Measurements from ENCODE around the gene MCU. TPM values are rescaled to one million over a fixed set of nuclear protein-coding genes. Genes with fewer than 3 reads are reported as not detected.

Gene MCU
- total and polyA plus RNA-seq, 3 donors from 2014 or later = 15.0 to 20.0 (median 16.9) TPM

GRCh38 chr10:72928798-72929197, 236.9 kb downstream of the MCU start:
- H3K27ac ChIP-seq = no peak overlapping the region
- H3K4me1 ChIP-seq = no peaks in the 10 kb centered on the region
- intact Hi-C loops (cut with DNase I; ENCODE audit: low total_unique reads) = no loop called here
- DNase-seq = no peak
- WGBS, 2 donors = 94 to 95% methylated on average over 5 of the region's 5 CpGs
- no peaks in the 10 kb centered on the region for H3K36me3 ChIP-seq (ENCODE audit: low read depth, missing control alignments)
- no peak for TF ChIP-seq POLR2A (IDR thresholded peaks at IDR 0.05)
- TF ChIP-seq CTCF (IDR thresholded peaks at IDR 0.05) = no peak
- no peaks in the 10 kb centered on the region for H3K27me3 ChIP-seq
- no peaks in the 10 kb centered on the region for H3K9me3 ChIP-seq
- no peak overlapping the region for H3K4me3 ChIP-seq

DNA sequence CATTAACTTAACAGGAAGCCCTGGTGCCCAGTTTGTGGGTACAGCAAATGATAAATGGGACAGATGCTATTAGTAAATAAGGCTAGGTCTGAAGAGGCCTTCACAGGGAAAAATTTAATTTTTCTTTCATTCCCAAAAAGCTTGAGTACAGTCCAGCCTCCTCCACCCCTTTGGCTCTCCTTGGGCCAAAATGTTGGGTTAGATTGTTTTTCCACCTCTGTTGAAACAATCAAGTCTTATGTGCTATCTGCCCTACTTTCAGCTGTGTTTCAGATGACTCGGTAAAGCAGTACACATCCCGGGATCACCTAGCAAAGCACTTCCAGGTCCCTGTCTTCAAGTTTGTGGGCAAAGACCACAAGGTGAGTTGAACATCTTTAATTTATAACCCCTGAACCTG, 238.3 kb downstream of the MCU start:
- H3K27me3 ChIP-seq = no peaks in the 10 kb centered on the region
- no peak overlapping the region for H3K4me3 ChIP-seq
- H3K36me3 ChIP-seq (ENCODE audit: low read depth, missing control alignments) = no peaks in the 10 kb centered on the region
- TF ChIP-seq POLR2A (IDR thresholded peaks at IDR 0.05) (no peak), CTCF (IDR thresholded peaks at IDR 0.05) (no peak)
- H3K9me3 ChIP-seq = no peaks in the 10 kb centered on the region
- no peaks in the 10 kb centered on the region for H3K4me1 ChIP-seq
- 76 to 82% methylated on average over 2 of the region's 2 CpGs for WGBS, 2 donors
- intact Hi-C loops (cut with DNase I; ENCODE audit: low total_unique reads) = no loop called here
- DNase-seq = no peak
- H3K27ac ChIP-seq = no peak overlapping the region

DNA sequence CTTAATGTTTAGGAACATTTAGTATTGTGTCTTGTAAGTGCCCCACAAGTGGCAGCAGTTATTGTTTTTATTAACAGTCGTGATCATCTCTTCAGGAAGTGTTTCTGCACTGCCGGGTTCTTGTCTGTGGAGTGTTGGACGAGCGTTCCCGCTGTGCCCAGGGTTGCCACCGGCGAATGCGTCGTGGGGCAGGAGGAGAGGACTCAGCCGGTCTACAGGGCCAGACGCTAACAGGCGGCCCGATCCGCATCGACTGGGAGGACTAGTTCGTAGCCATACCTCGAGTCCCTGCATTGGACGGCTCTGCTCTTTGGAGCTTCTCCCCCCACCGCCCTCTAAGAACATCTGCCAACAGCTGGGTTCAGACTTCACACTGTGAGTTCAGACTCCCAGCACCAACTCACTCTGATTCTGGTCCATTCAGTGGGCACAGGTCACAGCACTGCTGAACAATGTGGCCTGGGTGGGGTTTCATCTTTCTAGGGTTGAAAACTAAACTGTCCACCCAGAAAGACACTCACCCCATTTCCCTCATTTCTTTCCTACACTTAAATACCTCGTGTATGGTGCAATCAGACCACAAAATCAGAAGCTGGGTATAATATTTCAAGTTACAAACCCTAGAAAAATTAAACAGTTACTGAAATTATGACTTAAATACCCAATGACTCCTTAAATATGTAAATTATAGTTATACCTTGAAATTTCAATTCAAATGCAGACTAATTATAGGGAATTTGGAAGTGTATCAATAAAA, 240.5 kb downstream of the MCU start:
- Histone ChIP-seq H3K27me3 (no peaks in the 10 kb centered on the region), H3K36me3 (ENCODE audit: low read depth, missing control alignments) (no peaks in the 10 kb centered on the region), H3K4me3 (no peak overlapping the region), H3K4me1 (no peaks in the 10 kb centered on the region), H3K9me3 (no peaks in the 10 kb centered on the region), H3K27ac (no peak overlapping the region)
- no peak for DNase-seq
- WGBS, 2 donors = 91 to 95% methylated on average over 19 to 20 of the region's 20 CpGs
- intact Hi-C loops (cut with DNase I; ENCODE audit: low total_unique reads) = no loop called here
- TF ChIP-seq POLR2A (IDR thresholded peaks at IDR 0.05) (no peak), CTCF (IDR thresholded peaks at IDR 0.05) (no peak)

DNA sequence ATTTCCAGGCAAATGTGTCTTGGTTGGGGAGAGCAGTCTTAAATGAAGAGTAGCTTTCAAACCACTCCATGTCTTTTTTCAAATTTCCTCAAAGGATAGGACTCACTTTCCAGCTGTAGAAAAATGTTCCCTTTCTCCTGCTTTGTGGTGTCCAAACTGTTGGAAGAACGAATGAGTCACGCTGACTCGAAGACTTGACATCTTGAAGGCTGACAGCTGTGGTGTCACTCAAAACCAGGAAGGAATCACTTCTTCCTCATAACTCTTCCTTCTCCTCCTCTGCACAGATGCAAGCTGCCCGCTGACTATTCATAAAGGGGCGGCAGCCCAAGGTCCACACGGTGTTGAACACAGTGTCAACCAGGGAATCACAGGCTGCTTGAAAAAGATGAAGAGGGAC, 243.4 kb downstream of the MCU start:
- 90 to 97% methylated on average over 6 of the region's 6 CpGs for WGBS, 2 donors
- no peak overlapping the region for H3K27ac ChIP-seq
- H3K36me3 ChIP-seq (ENCODE audit: low read depth, missing control alignments) = no peaks in the 10 kb centered on the region
- H3K4me3 ChIP-seq = no peak overlapping the region
- intact Hi-C loops (cut with DNase I; ENCODE audit: low total_unique reads) = no loop called here
- no peaks in the 10 kb centered on the region for H3K27me3 ChIP-seq
- H3K4me1 ChIP-seq = no peaks in the 10 kb centered on the region
- no peak for DNase-seq
- TF ChIP-seq CTCF (IDR thresholded peaks at IDR 0.05) = no peak
- TF ChIP-seq POLR2A (IDR thresholded peaks at IDR 0.05) = no peak
- no peaks in the 10 kb centered on the region for H3K9me3 ChIP-seq

Small RNA genes lying within 50 kb of the gene (microRNA-seq; reads per million reads assigned to microRNA genes)
- 0 to 0.69 reads per million in 2 donors for gene MIR4676 (ENCODE audit: borderline number of aligned reads in 2 of 2, borderline replicate concordance in 1 of 2)

Small RNA genes lying within 50 kb of the gene (small RNA-seq; reads per million reads assigned to genes)
- gene MIR4676 (0 reads per million in 2 donors), gene RF00019 (0 reads per million in 2 donors)

Other genes starting within 250 kb of the MCU start
- 10 to 100 TPM; 34.7 to 42.7 TPM for gene MICU1, start 66.1 kb upstream of the MCU start, total RNA-seq
- gene MICU1, start 66.1 kb upstream of the MCU start, polyA plus RNA-seq (ENCODE audit: insufficient read depth, low read depth, low replicate concordance) = 38.9 TPM
- gene OIT3, start 201.6 kb downstream of the MCU start, total RNA-seq = under 1 TPM; 0.68 to 0.87 TPM
- gene OIT3, start 201.6 kb downstream of the MCU start, polyA plus RNA-seq (ENCODE audit: insufficient read depth, low read depth, low replicate concordance) = 1.4 TPM

All from testis (tissue), 3 donors.